GM12878 (cell line): Measurements from ENCODE around the gene LMNTD2. TPM values are rescaled to one million over a fixed set of nuclear protein-coding genes. Genes with fewer than 3 reads are reported as not detected.

ENCODE experiments used
- ATAC-seq: fragments of 200-7000 bp; cut with Tn5 transposase; 3 replicates; pipeline ENCODE4 v1.9.1; 2020; ENCODE audit warnings: mild to moderate bottlenecking, moderate library complexity
- BruUV-seq: library from RNA; stranded (reverse); fragments of 400-500 nt; replicated peaks from 2 replicates; lab custom pipeline; 2021; lab: Mats Ljungman, UMichigan
- CTCF ChIA-PET: fragments of 300-600 bp; sonication (Branson Sonifier 250); formaldehyde crosslinking; extraction: SDS; loops from one replicate; lab custom pipeline; 2021; ENCODE audit warnings: inconsistent platforms; lab: Yijun Ruan, JAX
- POLR2A ChIA-PET: fragments of 350-600 bp; formaldehyde crosslinking; extraction: SDS; loops from one replicate; lab custom pipeline; 2021; ENCODE audit warnings: inconsistent platforms; lab: Charles Lee
- RAD21 ChIA-PET: fragments of 300-600 bp; sonication (Branson Sonifier 250); formaldehyde crosslinking; loops from one replicate; lab custom pipeline; 2023; ENCODE audit warnings: antibody characterized with exemption; ENCODE audit not compliant: unreplicated experiment; lab: Charles Lee
- SMC1A ChIA-PET: fragments of 300-600 bp; sonication (Branson Sonifier 250); formaldehyde crosslinking; loops from one replicate; lab custom pipeline; 2023; ENCODE audit not compliant: unreplicated experiment, uncharacterized antibody; lab: Charles Lee
- DNase-seq: peaks from one replicate; pipeline ENCODE4 v3.0.0-alpha.2; 2011; ENCODE audit warnings: low read depth, low spot score
- FAIRE-seq: peaks from 3 replicates; lab custom pipeline; 2011; peaks lifted over from hg19 to GRCh38; lab: Jason Lieb, UNC
- H2AFZ ChIP-seq: 2 replicates; pipeline ENCODE4 v1.6.0; 2011; ENCODE audit warnings: low read depth, low read length, control low read depth; ENCODE audit not compliant: control insufficient read depth
- H3K27ac ChIP-seq: 2 replicates; pipeline ENCODE4 v1.5.1; 2011; ENCODE audit warnings: control low read depth; ENCODE audit not compliant: control insufficient read depth, insufficient read depth
- H3K27me3 ChIP-seq, 2 experiments: replicated peaks in 1 of 2; 2 replicates each; pipeline versions ENCODE4 v1.6.0 to v1.6.1; 2011; ENCODE audit warnings: low read length in 1 of 2; ENCODE audit not compliant: control insufficient read depth in 2 of 2, insufficient read depth in 2 of 2
- H3K36me3 ChIP-seq, 2 experiments: 2 replicates each; pipeline ENCODE4 v1.5.1; 2011; ENCODE audit warnings: low read length in 1 of 2; ENCODE audit not compliant: control insufficient read depth in 2 of 2, insufficient read depth in 2 of 2
- H3K4me1 ChIP-seq: 2 replicates; pipeline ENCODE4 v1.6.1; 2011; ENCODE audit warnings: mild to moderate bottlenecking, low read length, moderate library complexity, mixed read lengths; ENCODE audit not compliant: control insufficient read depth, insufficient read depth
- H3K4me2 ChIP-seq: 2 replicates; pipeline ENCODE4 v1.6.0; 2011; ENCODE audit warnings: control low read depth; ENCODE audit not compliant: control insufficient read depth, insufficient read depth
- H3K4me3 ChIP-seq: fragments of 200-600 bp; sonication (generic); 2 replicates; pipeline ENCODE4 v1.5.1; 2016
- H3K79me2 ChIP-seq: 2 replicates; pipeline ENCODE4 v1.6.0; 2011; ENCODE audit warnings: low read length; ENCODE audit not compliant: control insufficient read depth, insufficient read depth
- H3K9ac ChIP-seq: 2 replicates; pipeline ENCODE4 v1.8.0; 2011; ENCODE audit warnings: low read length, control low read depth, mixed read lengths; ENCODE audit not compliant: control insufficient read depth, insufficient read depth
- H3K9me3 ChIP-seq: replicated peaks from 3 replicates; pipeline ENCODE4 v1.5.1; 2011; ENCODE audit warnings: mild to moderate bottlenecking, low read length; ENCODE audit not compliant: control insufficient read depth, insufficient read depth
- H4K20me1 ChIP-seq: 2 replicates; pipeline ENCODE4 v1.6.0; 2011; ENCODE audit not compliant: control insufficient read depth, insufficient read depth
- BMI1 ChIP-seq: fragments of 450-650 bp; IDR thresholded peaks from 2 replicates; pipeline ENCODE4 v1.6.1; 2016; ENCODE audit warnings: mild to moderate bottlenecking, moderate library complexity, borderline replicate concordance
- CBX5 ChIP-seq: sonication (generic); IDR thresholded peaks from 2 replicates; pipeline ENCODE4 v1.6.1; 2016; ENCODE audit warnings: low read depth, moderate library complexity, mild to moderate bottlenecking, inconsistent platforms
- E2F8 ChIP-seq: fragments of 450-650 bp; IDR thresholded peaks from 2 replicates; pipeline ENCODE4 v1.6.1; 2018; ENCODE audit warnings: mild to moderate bottlenecking, low read depth, moderate library complexity; ENCODE audit not compliant: partially characterized antibody
- ESRRA ChIP-seq: IDR thresholded peaks from 2 replicates; pipeline ENCODE4 v1.6.1; 2012; ENCODE audit warnings: mild to moderate bottlenecking, low read length, improper control_type of control experiment
- FOXM1 ChIP-seq: IDR thresholded peaks from 2 replicates; pipeline ENCODE4 v1.6.1; 2012; ENCODE audit warnings: low read depth, mild to moderate bottlenecking, inconsistent platforms, low read length, moderate library complexity
- HDGF ChIP-seq: fragments of 450-650 bp; IDR thresholded peaks from 2 replicates; pipeline ENCODE4 v1.6.1; 2016; ENCODE audit warnings: antibody characterized with exemption
- IRF5 ChIP-seq: fragments of 450-650 bp; IDR thresholded peaks from 2 replicates; pipeline ENCODE4 v1.6.1; 2017; ENCODE audit warnings: borderline replicate concordance
- MLLT1 ChIP-seq: fragments of 450-650 bp; IDR thresholded peaks from 2 replicates; pipeline ENCODE4 v1.6.1; 2016; ENCODE audit warnings: mild to moderate bottlenecking
- PKNOX1 ChIP-seq: fragments of 450-650 bp; IDR thresholded peaks from 2 replicates; pipeline ENCODE4 v1.6.1; 2016; ENCODE audit warnings: mild to moderate bottlenecking
- PML ChIP-seq: IDR thresholded peaks from 2 replicates; pipeline ENCODE4 v1.6.1; 2012; ENCODE audit warnings: low read length, inconsistent platforms
- RBBP5 ChIP-seq: fragments of 200-600 bp; sonication (generic); conservative IDR thresholded peaks from 2 replicates; pipeline ENCODE4 v1.6.1; 2016
- SMAD1 ChIP-seq: fragments of 450-650 bp; IDR thresholded peaks from 2 replicates; pipeline ENCODE4 v1.6.1; 2018; ENCODE audit warnings: mild to moderate bottlenecking, low read depth; ENCODE audit not compliant: partially characterized antibody
- SPI1 ChIP-seq: IDR thresholded peaks from 2 replicates; pipeline ENCODE4 v1.6.1; 2011; ENCODE audit warnings: low read depth, mild to moderate bottlenecking, low read length, moderate library complexity, borderline replicate concordance; ENCODE audit not compliant: insufficient read depth
- SUPT20H ChIP-seq: IDR thresholded peaks from 2 replicates; pipeline ENCODE4 v1.6.1; 2011; ENCODE audit warnings: low read depth, mild to moderate bottlenecking, low read length, moderate library complexity, borderline replicate concordance; ENCODE audit not compliant: control insufficient read depth
- ZBTB33 ChIP-seq: fragments of 450-650 bp; IDR thresholded peaks from 2 replicates; pipeline ENCODE4 v1.6.1; 2017; ENCODE audit warnings: mild to moderate bottlenecking
- WGBS: methylation state at CpG from one replicate; pipeline ENCODE4 v1.1.6; 2016; ENCODE audit warnings: low lambda C conversion rate; ENCODE audit not compliant: insufficient replicate concordance, insufficient coverage; ENCODE audit errors: missing lambda C conversion rate; 5-methylcytosine and 5-hydroxymethylcytosine counted together
- in situ Hi-C: fragments of 300-500 bp; cut with MboI; formaldehyde crosslinking; loops from 9 replicates; pipeline ENCODE4 v1.14.3; 2018; ENCODE audit warnings: mixed read lengths
- intact Hi-C: fragments of 100-400 bp; cut with micrococcal nuclease; formaldehyde crosslinking; loops from one replicate; pipeline ENCODE4 v1.14.2; 2022; ENCODE audit not compliant: unreplicated experiment
- polyA plus RNA-seq, 11 experiments: library from polyadenylated mRNA; depleted of rRNA in 4 of 11; unstranded in 6 of 11; stranded (reverse) in 5 of 11; fragments of >200 nt; fragmentation: Nextera tagmentation in 4 of 11; fragmentation: Illumina TruSeq in 1 of 11; extraction: Ambion mirVana in 4 of 11; extraction: Trizol in 1 of 11; gene quantifications; 1 replicate in 1 of 11; 2 replicates in 10 of 11; pipeline versions ENCODE4 v1.2.1 to v1.2.3, GENCODE V29; 2011 to 2016; ENCODE audit warnings: inconsistent platforms in 2 of 11, missing spikeins in 2 of 11, low read depth in 1 of 11
- total RNA-seq, 4 experiments: library from RNA; depleted of rRNA in 3 of 4; stranded (reverse); fragments of >200 nt in 3 of 4; fragmentation: Illumina TruSeq in 1 of 4; extraction: Trizol in 1 of 4; gene quantifications; 2 replicates each; pipeline versions ENCODE4 v1.2.1 to v1.2.3, GENCODE V29; 2013 to 2021

The LMNTD2 gene
- total and polyA plus RNA-seq, 10 of the 15 experiments (the other 5 are each of a cell fraction or from before 2014, with no cell fraction given) = 0.22 to 4.1 (median 1.3) TPM; not detected in 2

- H4K20me1 ChIP-seq = peaks cover 28% of the 10 kb centered on the region
- ChIA-PET SMC1A (no interaction called here), CTCF (interaction anchor here (0.6 kb wide), 1 partner anchor 32 kb away, joined by 3 read pairs; no protein-coding TSS in a partner anchor), POLR2A (interaction anchor here (0.8 kb wide), 1 partner anchor 123 kb away, joined by 4 read pairs; no protein-coding TSS in a partner anchor), RAD21 (no interaction called here)
- BruUV-seq = no TSS peak
- H3K27me3 ChIP-seq = no peaks in the 10 kb centered on the region
- DNase-seq (no peak), ATAC-seq (no peak), FAIRE-seq (no peak)
- H3K79me2 ChIP-seq = peaks cover 51% of the 10 kb centered on the region
- no peaks in the 10 kb centered on the region for H3K9me3 ChIP-seq
- in situ Hi-C loops (no loop called here), intact Hi-C loops (no loop called here)
- H3K9ac ChIP-seq = no peak overlapping the region
- WGBS = 98% methylated on average over 14 of the region's 14 CpGs
- no peak overlapping the region for H2AFZ ChIP-seq
- H3K4me1 ChIP-seq = peaks cover 12% of the 10 kb centered on the region
- H3K27ac ChIP-seq = no peak overlapping the region
- H3K4me3 ChIP-seq = no peak overlapping the region
- peaks cover 9 to 19% of the 10 kb centered on the region in 2 experiments for H3K36me3 ChIP-seq
- no peak overlapping the region for H3K4me2 ChIP-seq
- TF ChIP-seq IRF5 = no peak
- no peak for TF ChIP-seq PKNOX1
- no peak for TF ChIP-seq SMAD1
- TF ChIP-seq MLLT1 = no peak
- TF ChIP-seq CBX5 = no peak
- TF ChIP-seq E2F8 = no peak
- TF ChIP-seq ZBTB33 = no peak
- TF ChIP-seq RBBP5 = no peak
- TF ChIP-seq SUPT20H = no peak
- TF ChIP-seq PML = no peak
- no peak for TF ChIP-seq FOXM1
- no peak for TF ChIP-seq BMI1
- TF ChIP-seq ESRRA = no peak
- TF ChIP-seq HDGF = no peak
- TF ChIP-seq SPI1 = no peak
These were observed 20.8 kb upstream of the LMNTD2 start for GRCh38 chr11:581342-581741.
